Astrocyte (in vitro differentiated cells and primary cell): ENCODE measurements around the gene CABP4. TPM values are rescaled to one million over a fixed set of nuclear protein-coding genes. Genes with fewer than 3 reads are reported as not detected.

ENCODE experiments used
- DNase-seq: peaks from one replicate; pipeline ENCODE4 v3.0.0-alpha.2; 2010; ENCODE audit warnings: low read depth
- FAIRE-seq: peaks from 2 replicates; lab custom pipeline; 2011; peaks lifted over from hg19 to GRCh38; lab: Jason Lieb, UNC
- H2AFZ ChIP-seq: 2 replicates; pipeline ENCODE4 v1.6.0; 2012; ENCODE audit warnings: low read depth, low read length, inconsistent platforms
- H3K27ac ChIP-seq: 2 replicates; pipeline ENCODE4 v1.5.1; 2011; ENCODE audit warnings: low read depth, low read length, inconsistent platforms
- H3K27me3 ChIP-seq: 2 replicates; pipeline ENCODE4 v1.6.0; 2011; ENCODE audit warnings: low read length, inconsistent platforms; ENCODE audit not compliant: insufficient read depth
- H3K36me3 ChIP-seq: 2 replicates; pipeline ENCODE4 v1.5.1; 2011; ENCODE audit warnings: low read length, inconsistent platforms; ENCODE audit not compliant: insufficient read depth
- H3K4me1 ChIP-seq: 2 replicates; pipeline ENCODE4 v1.5.1; 2011; ENCODE audit warnings: low read length, inconsistent platforms; ENCODE audit not compliant: insufficient read depth
- H3K4me2 ChIP-seq: 2 replicates; pipeline ENCODE4 v1.6.0; 2012; ENCODE audit warnings: low read length, inconsistent platforms
- H3K4me3 ChIP-seq: 2 replicates; pipeline ENCODE4 v1.5.1; 2011; ENCODE audit warnings: low read depth, mild to moderate bottlenecking, low read length, inconsistent platforms; ENCODE audit not compliant: insufficient read depth
- H3K79me2 ChIP-seq: 2 replicates; pipeline ENCODE4 v1.6.0; 2012; ENCODE audit warnings: mild to moderate bottlenecking, low read length, inconsistent platforms; ENCODE audit not compliant: insufficient read depth
- H3K9ac ChIP-seq: 2 replicates; pipeline ENCODE4 v1.6.0; 2012; ENCODE audit warnings: mild to moderate bottlenecking, low read length, inconsistent platforms
- H3K9me3 ChIP-seq: 2 replicates; pipeline ENCODE4 v1.5.1; 2012; ENCODE audit warnings: low read depth, mild to moderate bottlenecking, low read length, inconsistent platforms; ENCODE audit not compliant: insufficient read depth
- H4K20me1 ChIP-seq: 2 replicates; pipeline ENCODE4 v1.6.0; 2012; ENCODE audit warnings: low read length, inconsistent platforms; ENCODE audit not compliant: insufficient read depth
- H3K27ac Mint-ChIP-seq: one replicate; pipeline ENCODE4 v1.8.0; 2021; ENCODE audit warnings: mild to moderate bottlenecking, mixed read lengths; ENCODE audit not compliant: unreplicated experiment
- H3K27me3 Mint-ChIP-seq: one replicate; pipeline ENCODE4 v1.8.0; 2021; ENCODE audit warnings: low read depth, mixed read lengths; ENCODE audit not compliant: unreplicated experiment
- H3K36me3 Mint-ChIP-seq: one replicate; pipeline ENCODE4 v1.8.0; 2021; ENCODE audit warnings: low read depth, mixed read lengths; ENCODE audit not compliant: unreplicated experiment
- H3K4me1 Mint-ChIP-seq: one replicate; pipeline ENCODE4 v1.8.0; 2021; ENCODE audit warnings: low read depth, mixed read lengths; ENCODE audit not compliant: unreplicated experiment
- H3K4me3 Mint-ChIP-seq: one replicate; pipeline ENCODE4 v1.8.0; 2021; ENCODE audit warnings: mild to moderate bottlenecking, moderate library complexity, mixed read lengths; ENCODE audit not compliant: unreplicated experiment
- H3K9me3 Mint-ChIP-seq: one replicate; pipeline ENCODE4 v1.8.0; 2021; ENCODE audit warnings: mild to moderate bottlenecking, mixed read lengths; ENCODE audit not compliant: unreplicated experiment
- CTCF ChIP-seq: IDR thresholded peaks from 2 replicates; pipeline ENCODE4 v1.5.1; 2011; ENCODE audit warnings: low read depth, mild to moderate bottlenecking, inconsistent platforms, low read length, moderate library complexity; ENCODE audit not compliant: insufficient read depth
- EZH2 ChIP-seq: IDR thresholded peaks from 2 replicates; pipeline ENCODE4 v1.6.1; 2012; ENCODE audit warnings: mild to moderate bottlenecking, low read length, inconsistent platforms; ENCODE audit not compliant: insufficient read depth
- total RNA-seq: library from RNA; stranded (reverse); gene quantifications from 2 replicates; pipeline ENCODE4 v1.2.1, GENCODE V29; 2021

CABP4 gene
- total RNA-seq, 1 donor from 2014 or later: not detected

- no peak overlapping the region for H3K27ac ChIP-seq
- H3K4me1 Mint-ChIP-seq: peaks cover 4% of the 10 kb centered on the region
- no peaks in the 10 kb centered on the region for H3K79me2 ChIP-seq
- no peak overlapping the region for H2AFZ ChIP-seq
- FAIRE-seq (no peak), DNase-seq (no peak)
- no peak overlapping the region for H3K4me2 ChIP-seq
- H3K9ac ChIP-seq: no peak overlapping the region
- peaks cover 2% of the 10 kb centered on the region for H3K36me3 Mint-ChIP-seq
- no peaks in the 10 kb centered on the region for H4K20me1 ChIP-seq
- peaks cover 23% of the 10 kb centered on the region for H3K27me3 Mint-ChIP-seq
- H3K4me1 ChIP-seq: peaks cover 8% of the 10 kb centered on the region
- TF ChIP-seq EZH2 (no peak), CTCF (no peak)
- H3K36me3 ChIP-seq: no peaks in the 10 kb centered on the region
- H3K4me3 Mint-ChIP-seq: no peak overlapping the region
- no peaks in the 10 kb centered on the region for H3K9me3 ChIP-seq
- H3K27me3 ChIP-seq: peaks cover 2% of the 10 kb centered on the region
- H3K27ac Mint-ChIP-seq: no peak overlapping the region
- H3K4me3 ChIP-seq: no peak overlapping the region
- H3K9me3 Mint-ChIP-seq: no peaks in the 10 kb centered on the region
Observed at GRCh38 chr11:67417425-67417824, 37.7 kb upstream of the CABP4 start.

- no peak for FAIRE-seq
- no peak overlapping the region for H3K9ac ChIP-seq
- peaks cover 2% of the 10 kb centered on the region for H3K36me3 Mint-ChIP-seq
Observed at GRCh38 chr11:67418476-67419281, 36.5 kb upstream of the CABP4 start.

More at GRCh38 chr11:67418476-67419281, 36.5 kb upstream of the CABP4 start:
- Histone ChIP-seq H3K27me3 (peaks cover 2% of the 10 kb centered on the region), H3K36me3 (no peaks in the 10 kb centered on the region), H3K9me3 (no peaks in the 10 kb centered on the region), H2AFZ (no peak overlapping the region), H3K4me2 (no peak overlapping the region), H4K20me1 (no peaks in the 10 kb centered on the region), H3K4me1 (peaks cover 8% of the 10 kb centered on the region), H3K79me2 (no peaks in the 10 kb centered on the region), H3K27ac (no peak overlapping the region), H3K4me3 (no peak overlapping the region)
- TF ChIP-seq CTCF (no peak), EZH2 (no peak)
- Mint-ChIP-seq H3K9me3 (no peaks in the 10 kb centered on the region), H3K4me1 (peaks cover 1% of the 10 kb centered on the region), H3K27me3 (peaks cover 22% of the 10 kb centered on the region), H3K4me3 (no peak overlapping the region), H3K27ac (no peak overlapping the region)
- no peak for DNase-seq
